GM18517 (cell line): ENCODE results near the gene KCNJ6.

Experiments used
- ATAC-seq: cut with Tn5 transposase; IDR thresholded peaks from one replicate; pipeline ENCODE4 v1.9.1; 2021; ENCODE audit warnings: mild to moderate bottlenecking, moderate library complexity; ENCODE audit not compliant: unreplicated experiment

The KCNJ6 gene

DNA sequence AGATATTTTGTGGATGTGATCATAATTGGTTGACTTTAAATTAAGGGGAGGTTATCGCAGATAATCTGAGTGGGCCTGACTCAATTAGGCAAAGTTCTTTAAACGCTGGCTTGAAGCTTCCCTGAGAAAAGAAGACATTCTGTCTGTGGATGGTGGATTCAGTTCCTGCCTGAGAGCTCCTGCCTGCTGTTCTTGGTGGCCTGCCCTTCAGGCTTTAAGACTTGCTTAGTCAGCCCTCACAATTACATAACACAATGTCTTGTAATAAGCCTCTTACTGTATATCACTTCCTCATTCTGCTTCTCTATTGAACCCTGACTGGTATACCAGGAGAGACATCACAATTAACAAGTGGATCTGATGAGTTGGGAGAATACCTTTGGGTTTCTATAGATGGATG lies 50.2 kb downstream of the KCNJ6 start:
- ATAC-seq = no peak

DNA sequence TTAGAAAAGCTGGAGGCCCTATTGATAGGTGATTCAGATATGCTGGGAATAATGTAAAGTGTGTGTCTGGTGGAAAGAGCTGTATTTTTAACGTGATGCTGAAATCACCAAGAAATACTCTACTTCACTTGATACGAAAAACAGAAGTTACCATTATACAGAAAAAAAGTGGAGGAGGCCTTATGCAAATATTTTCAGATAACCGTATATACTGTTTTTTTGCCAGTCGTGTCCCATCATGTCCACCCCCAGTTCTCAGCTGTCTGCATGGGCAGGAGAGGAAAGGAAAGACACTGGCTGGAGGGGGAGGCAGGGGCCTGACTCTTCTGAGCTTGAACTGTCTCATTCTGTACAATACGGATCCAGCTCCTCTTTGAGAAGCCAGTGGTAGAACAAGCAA lies 51.1 kb downstream of the KCNJ6 start:
- no peak for ATAC-seq

GRCh38 chr21:37863842-37864241 lies 52.4 kb downstream of the KCNJ6 start:
- ATAC-seq = no peak

- no peak for ATAC-seq
Measured at GRCh38 chr21:37862536-37862935, 53.7 kb downstream of the KCNJ6 start.

- no peak for ATAC-seq
Measured at GRCh38 chr21:37861561-37861960, 54.7 kb downstream of the KCNJ6 start.

DNA sequence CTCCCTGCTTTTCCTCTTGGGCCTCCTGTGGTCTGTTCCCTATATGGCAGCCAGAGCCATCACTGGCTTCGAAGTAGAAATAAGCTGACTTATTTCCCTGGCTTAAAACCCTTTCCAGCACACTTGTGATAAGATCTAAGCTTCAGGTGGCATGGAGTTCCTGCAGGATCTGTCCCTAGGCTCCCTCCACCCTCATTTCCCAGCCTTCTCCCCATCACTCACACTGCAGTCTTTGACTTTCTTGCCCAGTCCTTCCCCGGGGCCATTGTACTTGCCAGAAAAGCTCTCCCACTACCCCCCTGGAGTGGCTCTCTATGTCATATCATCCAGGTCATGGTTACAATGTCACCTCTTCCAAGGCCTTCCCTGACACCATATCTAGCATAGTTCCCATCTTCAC lies 55.8 kb downstream of the KCNJ6 start:
- no peak for ATAC-seq

DNA sequence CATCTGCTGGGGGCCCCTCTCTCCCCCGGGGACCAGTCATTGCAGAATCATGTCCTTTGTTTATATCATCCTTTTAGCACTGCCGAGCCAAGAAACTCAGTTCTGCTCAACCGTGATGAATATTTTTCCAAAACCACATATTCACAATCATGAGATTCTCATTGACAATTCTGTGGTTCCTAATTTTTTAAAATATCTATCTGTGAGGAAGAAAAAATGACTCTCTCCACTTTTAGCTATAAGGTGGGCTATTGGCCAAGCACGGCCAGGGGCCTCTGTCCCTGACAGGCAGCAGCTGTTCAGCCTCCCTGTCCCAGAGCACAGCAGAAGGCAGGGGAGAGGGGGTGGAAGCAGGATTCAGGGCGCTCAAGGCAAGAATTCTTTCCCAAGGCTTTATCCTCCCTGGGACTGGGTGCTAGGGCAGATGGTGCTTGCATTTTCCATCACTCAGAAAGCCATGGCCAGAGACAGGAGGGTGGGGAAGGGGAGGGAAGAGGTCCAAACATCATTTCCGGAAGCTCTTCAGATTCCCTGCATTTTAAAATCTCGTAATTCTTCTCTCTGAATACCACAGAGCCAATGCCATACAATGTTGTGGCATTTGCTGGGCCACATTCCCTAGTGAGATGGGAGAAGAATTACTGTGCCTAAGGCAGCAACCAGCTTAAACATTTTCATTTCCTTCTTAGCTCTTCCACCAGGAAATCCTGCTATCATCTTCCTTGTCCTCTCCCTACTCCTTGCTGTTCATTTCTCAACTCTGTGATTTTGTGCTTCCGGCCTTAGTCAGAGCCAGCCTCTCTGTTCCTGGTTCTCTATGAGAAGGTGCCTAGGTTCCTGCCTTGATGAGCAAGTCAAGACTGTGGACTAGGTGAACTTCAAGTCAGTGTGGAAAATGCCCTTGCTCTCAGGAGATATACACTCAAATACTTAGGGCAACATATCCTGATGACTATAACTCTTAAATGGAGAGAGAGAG lies 60.3 kb downstream of the KCNJ6 start:
- ATAC-seq = no peak

- ATAC-seq = no peak
Measured at GRCh38 chr21:37855271-37855646, 61.0 kb downstream of the KCNJ6 start.

DNA sequence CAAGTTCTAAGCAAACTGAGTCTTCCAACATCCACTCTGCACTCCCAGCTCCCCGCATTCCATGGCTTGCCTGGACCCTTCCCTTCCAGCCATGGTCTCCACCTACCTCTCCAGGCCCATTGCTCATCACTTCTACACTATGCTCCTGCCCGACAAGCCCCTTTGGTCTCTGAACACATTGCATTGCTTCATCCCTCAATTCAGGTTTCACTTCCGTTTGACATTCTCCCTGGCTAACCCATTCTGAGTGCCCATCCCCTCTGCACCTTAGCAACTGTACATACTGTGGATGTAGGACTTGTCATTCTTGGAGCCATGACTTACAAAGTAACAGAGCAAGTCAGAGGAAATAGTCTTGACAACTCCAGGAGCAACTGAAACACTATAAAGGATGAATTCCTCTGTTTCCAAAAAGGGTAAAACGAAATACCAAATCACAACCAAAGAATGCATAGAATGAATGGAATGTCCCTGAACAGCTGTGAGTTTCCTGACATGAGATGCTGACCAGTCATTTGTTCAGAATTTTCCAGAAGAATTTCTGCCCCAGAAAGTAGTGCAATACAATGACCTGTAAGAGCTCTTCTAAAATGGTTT lies 66.7 kb downstream of the KCNJ6 start:
- ATAC-seq = no peak

GRCh38 chr21:37848721-37849490 lies 67.4 kb downstream of the KCNJ6 start:
- ATAC-seq = no peak

DNA sequence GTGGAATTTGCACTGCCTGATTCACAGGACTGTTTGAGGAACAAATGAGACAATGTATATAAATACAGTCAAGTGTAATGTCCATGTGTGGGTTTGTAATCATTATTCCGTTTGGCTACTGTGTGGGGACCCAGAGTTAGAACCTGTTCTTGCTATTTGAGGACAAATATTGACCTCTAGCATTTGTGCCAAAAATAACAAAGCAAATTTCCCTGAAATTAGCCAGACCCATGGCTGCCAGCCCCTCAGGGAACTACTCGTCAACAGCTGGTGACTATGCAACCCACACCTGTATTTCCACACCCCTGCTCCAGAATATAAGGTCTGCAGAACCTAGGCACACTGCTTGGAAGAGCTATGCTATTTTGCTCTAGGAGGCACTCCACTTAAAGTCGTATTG lies 70.7 kb downstream of the KCNJ6 start:
- ATAC-seq = no peak

- no peak for ATAC-seq
Measured at GRCh38 chr21:37843191-37843590, 73.1 kb downstream of the KCNJ6 start.

- ATAC-seq = no peak
Measured at GRCh38 chr21:37842163-37842919, 73.9 kb downstream of the KCNJ6 start.

DNA sequence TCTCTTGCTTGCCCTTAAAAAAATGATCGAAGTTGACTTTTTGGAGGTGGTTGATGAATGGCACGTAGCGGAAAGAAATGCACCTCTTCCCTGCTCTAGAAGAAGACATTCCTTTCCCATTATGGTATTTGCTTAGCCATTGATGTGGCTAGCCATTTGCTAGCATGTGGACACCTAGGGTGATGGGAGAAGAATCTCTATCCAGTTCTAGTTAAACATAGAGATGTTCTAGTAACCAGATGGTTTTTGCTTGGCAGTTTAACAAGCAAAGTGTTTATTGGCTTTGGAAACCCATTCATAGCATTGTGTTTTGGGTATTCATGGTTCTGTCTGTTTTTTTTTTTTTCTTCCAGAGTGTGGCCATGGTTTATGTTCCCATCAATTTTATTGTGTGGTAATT lies 78.9 kb downstream of the KCNJ6 start:
- ATAC-seq = no peak

DNA sequence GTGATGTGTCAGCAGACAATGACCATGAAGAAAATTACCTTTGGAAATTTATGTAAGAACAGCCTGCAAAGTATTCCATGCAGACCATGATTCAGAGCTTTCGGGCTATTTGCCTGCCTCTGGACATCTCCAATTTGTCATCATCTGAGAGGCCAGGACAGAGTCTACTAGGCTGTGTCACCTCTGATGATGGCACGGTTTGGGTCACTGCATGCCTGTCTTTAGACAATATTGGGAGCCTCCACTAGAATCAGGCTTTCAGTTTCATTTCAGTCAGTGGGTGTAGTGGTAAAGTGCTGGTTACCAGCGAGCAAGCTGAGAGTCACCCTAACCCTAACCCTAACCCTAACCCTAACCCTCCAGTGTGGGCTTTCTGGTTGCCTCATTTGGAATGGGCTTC lies 80.8 kb downstream of the KCNJ6 start:
- no peak for ATAC-seq

GRCh38 chr21:37833301-37833700 lies 83.0 kb downstream of the KCNJ6 start:
- no peak for ATAC-seq

DNA sequence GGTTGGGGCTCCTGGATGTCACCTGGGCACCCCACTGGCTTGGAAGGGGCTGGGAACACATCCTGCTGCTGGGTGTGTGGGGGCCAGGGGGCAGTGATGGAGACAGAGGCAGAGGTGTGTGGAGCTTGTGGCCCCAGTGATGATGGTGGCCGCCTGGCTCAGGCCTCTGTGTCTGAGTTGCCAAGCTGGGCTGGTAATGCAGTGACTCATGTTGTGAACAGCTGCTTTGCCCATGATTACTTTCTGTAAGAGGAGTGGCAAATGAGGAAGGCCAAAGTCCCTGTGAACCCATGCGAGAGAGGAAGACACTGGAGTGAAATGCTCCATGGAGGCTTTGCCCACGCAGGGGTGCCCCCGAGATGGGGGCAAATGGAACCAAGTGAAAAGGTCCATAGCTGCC lies 86.8 kb downstream of the KCNJ6 start:
- ATAC-seq = no peak

- ATAC-seq = no peak
Measured at GRCh38 chr21:37828991-37829390, 87.3 kb downstream of the KCNJ6 start.

DNA sequence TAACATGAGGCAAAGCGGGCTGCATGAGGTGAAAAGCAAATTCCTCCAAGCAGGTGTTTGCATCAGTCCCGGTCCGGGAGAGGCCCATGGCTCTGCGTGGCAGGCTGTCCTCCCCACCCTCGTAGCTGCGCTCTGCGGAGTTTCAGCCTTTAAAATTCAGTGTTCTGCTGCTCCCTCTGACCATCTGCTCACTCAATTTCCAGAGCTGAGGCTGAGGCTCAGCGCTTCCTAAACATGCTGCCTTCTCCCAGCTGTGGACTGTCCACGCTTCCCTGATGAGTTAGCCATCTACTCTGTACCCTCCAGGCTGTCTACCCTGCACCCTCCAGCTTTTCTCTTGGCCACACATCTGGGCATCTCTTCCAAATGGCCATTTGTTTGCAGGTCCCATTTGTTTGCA lies 87.7 kb downstream of the KCNJ6 start:
- no peak for ATAC-seq

DNA sequence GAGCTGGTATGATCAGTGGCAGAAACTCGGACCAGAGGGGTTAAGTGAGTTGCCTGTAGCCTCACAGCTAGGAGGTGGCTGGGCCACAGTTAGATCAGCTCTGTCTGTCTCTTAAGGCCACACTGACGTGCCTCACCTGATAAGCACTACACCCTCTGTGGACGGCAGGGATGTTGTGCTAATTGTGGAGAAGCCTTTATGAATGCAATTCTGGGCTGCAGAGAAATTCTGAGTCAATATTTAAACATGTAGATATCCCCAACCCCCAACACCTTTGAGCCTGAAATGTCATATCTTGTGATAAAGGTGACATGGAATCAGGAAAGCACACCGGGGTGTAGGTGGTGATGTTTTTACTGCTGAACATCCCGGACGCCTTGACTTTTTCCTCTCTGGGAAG lies 88.3 kb downstream of the KCNJ6 start:
- ATAC-seq = no peak
